SKM-1 (cell line): Measurements from ENCODE around the gene TACSTD2.
A peak's percentile ranks its signal among the peaks of the same experiment; 100 is the strongest.
"Not testable (repeated sequence)": the region's sequence is repeated elsewhere in the genome, so short reads cannot be mapped to it uniquely, and the experiment has no call there.

Experiments used
- DNase-seq: peaks from one replicate; lab custom pipeline; 2025; ENCODE audit not compliant: unreplicated experiment; lab: John Stamatoyannopoulos, UW

The TACSTD2 gene, protein sequence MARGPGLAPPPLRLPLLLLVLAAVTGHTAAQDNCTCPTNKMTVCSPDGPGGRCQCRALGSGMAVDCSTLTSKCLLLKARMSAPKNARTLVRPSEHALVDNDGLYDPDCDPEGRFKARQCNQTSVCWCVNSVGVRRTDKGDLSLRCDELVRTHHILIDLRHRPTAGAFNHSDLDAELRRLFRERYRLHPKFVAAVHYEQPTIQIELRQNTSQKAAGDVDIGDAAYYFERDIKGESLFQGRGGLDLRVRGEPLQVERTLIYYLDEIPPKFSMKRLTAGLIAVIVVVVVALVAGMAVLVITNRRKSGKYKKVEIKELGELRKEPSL

DNA sequence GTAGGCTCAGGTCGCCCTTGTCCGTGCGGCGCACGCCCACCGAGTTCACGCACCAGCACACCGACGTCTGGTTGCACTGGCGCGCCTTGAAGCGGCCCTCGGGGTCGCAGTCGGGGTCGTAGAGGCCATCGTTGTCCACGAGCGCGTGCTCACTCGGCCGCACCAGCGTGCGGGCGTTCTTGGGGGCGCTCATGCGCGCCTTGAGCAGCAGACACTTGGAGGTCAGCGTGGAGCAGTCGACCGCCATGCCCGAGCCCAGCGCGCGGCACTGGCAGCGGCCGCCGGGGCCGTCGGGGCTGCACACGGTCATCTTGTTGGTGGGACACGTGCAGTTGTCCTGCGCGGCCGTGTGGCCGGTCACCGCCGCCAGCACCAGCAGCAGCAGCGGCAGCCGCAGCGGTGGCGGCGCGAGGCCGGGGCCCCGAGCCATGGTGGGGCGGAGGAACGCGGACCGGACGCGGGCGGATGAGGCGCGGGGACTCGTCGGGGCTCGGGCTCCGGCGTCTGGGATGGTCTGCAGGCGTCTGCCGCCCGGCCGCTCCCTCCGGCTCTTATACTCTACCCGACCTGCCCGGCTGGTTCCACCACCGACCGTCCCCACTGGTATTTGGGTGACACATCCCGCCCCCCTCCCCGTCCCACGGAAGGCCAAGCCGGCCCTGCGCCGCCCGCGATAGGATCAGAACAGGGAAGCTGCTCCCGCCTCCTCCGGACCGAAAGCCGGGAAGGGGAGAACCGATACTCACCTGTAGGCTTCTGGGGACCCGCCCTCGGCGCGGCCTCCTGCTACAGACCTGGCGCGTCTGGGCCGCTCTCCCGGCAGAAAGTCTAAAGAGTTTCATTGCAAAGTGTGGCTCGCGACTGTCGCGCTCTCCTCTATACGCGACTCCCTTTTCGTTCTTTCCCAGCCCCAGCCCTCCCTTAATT, at the start of gene TACSTD2:
TACSTD2 (minus strand) TSS at position 526 of the 927 bp plus-strand sequence; CDS start at position 430, 96 bp downstream.
- no peak for DNase-seq

DNA sequence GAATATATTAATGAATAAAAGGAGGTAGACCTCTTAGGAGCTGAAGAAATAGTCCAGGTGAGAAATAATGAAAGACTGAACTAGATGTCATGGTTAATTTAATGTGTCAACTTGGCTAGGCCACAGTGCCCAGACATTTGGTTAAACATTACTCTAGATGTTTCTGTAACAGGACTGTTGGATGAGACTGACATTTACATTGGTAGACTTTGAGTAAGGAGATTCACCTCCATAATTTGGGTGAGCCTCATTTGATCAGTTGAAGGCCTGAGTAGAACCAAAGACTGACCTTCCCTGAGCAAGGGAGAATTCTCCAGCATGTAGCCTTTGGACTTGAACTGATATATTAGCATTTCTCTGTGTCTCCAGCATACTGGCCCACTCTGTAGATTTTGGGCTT, 49.2 kb upstream of the TACSTD2 start:
- no peak for DNase-seq

DNA sequence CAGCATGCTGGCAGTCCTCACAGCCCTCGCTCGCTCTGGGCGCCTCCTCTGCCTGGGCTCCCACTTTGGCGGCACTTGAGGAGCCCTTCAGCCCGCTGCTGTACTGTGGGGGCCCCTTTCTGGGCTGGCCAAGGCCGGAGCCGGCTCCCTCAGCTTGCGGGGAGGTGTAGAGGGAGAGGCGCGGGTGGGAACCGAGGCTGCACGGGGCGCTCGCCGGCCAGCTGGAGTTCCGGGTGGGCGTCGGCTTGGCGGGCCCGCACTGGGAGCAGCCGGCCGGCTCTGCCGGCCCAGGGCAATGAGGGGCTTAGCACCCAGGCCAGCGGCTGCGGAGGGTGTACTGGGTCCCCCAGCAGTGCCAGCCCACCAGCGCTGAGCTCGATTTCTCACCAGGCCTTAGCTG, 46.2 kb upstream of the TACSTD2 start:
- not testable (repeated sequence) for DNase-seq

DNA sequence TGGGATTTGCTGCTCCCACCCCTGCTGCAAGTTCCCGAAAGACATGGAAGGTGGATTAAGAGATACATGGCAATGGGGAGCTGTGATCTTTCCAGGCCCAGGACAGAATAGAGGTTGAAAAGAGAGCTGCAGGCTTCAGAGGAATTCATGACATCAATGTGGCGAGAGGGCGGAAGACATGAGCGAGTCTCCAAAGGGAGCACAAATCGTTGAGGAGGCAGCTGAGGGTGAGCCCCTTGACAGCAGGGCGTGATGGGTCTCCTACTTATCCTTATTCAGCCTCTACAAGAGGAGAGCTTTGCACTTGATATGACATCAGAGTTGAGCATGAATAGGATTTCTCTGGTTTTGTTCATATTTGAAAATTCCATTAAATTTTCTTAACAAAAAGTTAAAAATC, 45.5 kb upstream of the TACSTD2 start:
- no peak for DNase-seq

DNA sequence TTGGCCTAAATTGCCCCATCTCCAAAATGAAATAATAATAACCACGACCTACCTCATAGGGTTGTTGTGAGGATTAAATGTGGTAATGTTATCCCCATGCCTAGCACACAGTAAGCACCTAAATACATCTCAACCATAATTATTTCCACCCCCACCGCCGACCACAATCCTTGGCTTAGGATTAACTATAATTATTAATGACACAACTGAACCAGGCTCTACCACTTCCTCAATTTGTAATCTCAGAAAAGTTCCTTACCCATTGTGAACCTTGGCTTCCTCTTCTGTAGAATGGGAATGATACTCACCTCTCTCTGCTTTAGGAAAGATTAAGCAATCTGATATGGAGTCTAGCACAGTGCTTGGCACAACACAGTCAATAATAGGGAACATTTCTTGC, 44.3 kb upstream of the TACSTD2 start:
- DNase-seq = peak; percentile 14

- DNase-seq = no peak
Observed at GRCh38 chr1:58620926-58621325, 43.9 kb upstream of the TACSTD2 start.

DNA sequence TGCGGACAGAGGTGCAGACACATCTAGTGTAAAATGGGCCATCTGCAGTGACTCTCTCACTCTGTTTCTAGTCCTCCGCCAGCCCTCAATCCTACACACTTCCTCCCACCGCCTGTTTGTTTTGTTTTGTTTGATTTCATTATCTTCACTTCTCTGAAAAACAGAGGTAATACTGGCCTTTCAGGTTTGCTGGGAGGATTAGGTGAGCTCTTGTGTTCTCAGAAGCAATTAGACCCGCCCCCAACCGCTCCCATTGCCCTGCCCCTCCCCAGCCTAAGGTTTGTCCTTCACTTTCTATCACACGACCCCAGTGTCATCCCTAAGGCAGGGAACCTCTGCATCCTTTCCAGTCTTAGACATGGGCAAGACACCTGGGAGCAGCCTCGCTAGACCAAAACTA, 43.2 kb upstream of the TACSTD2 start:
- no peak for DNase-seq

DNA sequence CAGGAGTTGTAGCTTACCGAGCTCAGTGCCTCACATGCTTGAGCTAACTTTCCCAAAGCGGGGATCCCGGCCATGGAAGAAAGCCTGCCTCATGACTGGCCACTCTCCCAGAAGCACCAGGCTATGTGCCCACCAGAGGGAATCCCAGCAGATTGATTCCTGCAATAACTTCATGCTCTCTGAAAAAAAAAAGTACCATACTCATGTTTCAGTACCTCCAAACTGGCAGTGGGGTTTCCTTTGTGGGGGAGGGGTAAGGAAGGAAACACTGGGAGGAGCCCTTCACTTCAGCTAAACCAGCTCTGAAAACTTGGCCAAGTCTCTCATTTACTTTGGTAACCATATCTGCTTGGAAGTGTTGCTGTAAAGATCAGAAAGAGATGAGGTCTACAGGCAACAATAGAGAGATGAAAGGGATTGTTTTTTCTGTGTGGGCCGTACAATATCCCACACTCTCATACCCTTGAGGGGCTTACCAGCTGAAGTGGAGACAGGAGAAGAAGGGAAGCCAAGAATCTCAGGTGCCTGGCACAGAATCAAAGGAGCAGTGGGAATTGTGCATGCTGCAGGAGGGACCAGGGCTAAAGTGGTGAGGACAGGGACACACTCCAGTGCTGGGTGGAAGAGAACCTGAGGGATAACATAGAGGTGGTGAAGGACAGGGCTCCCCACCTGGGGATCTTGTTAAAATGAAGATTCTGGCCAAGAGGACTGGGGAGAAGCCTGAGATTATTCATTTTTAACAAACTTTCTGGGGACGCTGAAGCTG, 42.4 kb upstream of the TACSTD2 start:
- DNase-seq = no peak

GRCh38 chr1:58618303-58618702, 41.3 kb upstream of the TACSTD2 start:
- DNase-seq = no peak

GRCh38 chr1:58611861-58612385, 34.9 kb upstream of the TACSTD2 start:
- DNase-seq = no peak

- no peak for DNase-seq
Observed at GRCh38 chr1:58608945-58609344, 31.9 kb upstream of the TACSTD2 start.

- DNase-seq = no peak
Observed at GRCh38 chr1:58608297-58608696, 31.2 kb upstream of the TACSTD2 start.

GRCh38 chr1:58607391-58607790, 30.3 kb upstream of the TACSTD2 start:
- no peak for DNase-seq

DNA sequence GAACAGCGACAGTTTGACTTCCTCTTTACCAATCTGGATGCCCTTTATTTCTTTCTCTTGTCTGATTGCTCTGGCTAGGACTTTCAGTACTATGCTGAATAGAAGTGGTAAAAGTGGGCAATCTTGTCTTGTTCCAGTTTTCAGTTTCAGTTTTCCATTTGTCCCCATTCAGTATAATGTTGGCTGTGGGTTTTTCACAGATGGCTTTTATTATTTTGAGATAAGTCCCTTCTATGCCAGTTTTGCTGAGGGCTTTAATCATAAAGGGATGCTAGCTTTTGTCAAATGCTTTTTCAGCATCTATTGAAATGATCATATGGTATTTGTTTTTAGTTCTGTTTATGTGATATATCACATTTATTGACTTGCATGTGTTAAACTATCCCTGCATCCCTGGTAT, 24.9 kb upstream of the TACSTD2 start:
- not testable (repeated sequence) for DNase-seq

DNA sequence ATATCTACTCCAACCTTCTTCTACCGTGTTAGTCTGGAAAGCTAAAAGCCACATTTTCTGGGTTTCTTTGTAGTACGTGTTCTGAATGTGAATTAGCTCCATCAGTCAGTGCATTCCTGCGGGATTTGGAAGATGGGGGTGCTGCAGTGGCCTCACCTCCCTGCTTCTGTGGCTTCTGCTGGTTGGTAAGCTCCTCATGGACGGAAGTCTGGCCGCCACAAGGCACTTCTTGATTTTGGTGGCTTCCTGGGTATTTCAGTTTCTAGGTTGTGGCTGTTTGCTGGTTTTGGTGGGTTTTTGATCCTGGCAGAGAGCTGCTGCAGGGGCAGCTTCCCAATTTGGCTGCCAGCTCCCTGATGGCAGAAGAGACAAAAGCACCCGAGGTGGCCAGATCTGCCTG, 20.9 kb upstream of the TACSTD2 start:
- no peak for DNase-seq

- DNase-seq = no peak
Observed at GRCh38 chr1:58597076-58597475, 20.0 kb upstream of the TACSTD2 start.

GRCh38 chr1:58596631-58597052, 19.6 kb upstream of the TACSTD2 start:
- DNase-seq = no peak

DNA sequence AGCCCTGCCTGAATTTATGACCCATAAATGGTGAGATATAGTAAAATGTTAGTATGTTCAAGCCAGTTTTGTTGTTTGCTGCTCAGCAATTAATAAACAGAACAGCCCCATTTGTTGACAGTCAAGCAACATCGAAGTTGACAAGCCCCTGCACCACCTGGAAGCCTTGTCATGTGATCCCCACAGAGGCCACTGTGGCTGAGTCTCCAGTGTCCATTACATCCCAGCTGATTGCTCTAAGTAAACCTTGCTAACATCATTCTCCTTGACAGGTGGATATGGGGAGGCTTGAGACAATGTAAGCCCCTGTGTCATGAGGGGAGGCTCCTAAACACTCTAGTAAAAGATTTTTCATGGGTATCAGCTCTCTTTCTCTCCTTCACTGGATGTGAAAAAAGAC, 17.5 kb upstream of the TACSTD2 start:
- DNase-seq = no peak

GRCh38 chr1:58592522-58593134, 15.6 kb upstream of the TACSTD2 start:
- no peak for DNase-seq

- DNase-seq = no peak
Observed at GRCh38 chr1:58591806-58592205, 14.8 kb upstream of the TACSTD2 start.

- DNase-seq = no peak
Observed at GRCh38 chr1:58590019-58590418, 13.0 kb upstream of the TACSTD2 start.
